ENCODE measurements around the gene TMEM97. TPM values are rescaled to one million over a fixed set of nuclear protein-coding genes. Genes with fewer than 3 reads are reported as not detected.
"Not testable (repeated sequence)": the region's sequence is repeated elsewhere in the genome, so short reads cannot be mapped to it uniquely, and the experiment has no call there.

Gene TMEM97
- total and polyA plus RNA-seq, 4 donors, result 23.5 to 62.6 (median 38.8) TPM

GRCh38 chr17:28285965-28286364 lies 33.0 kb upstream of the TMEM97 start:
- no peaks in the 10 kb centered on the region for H3K9me3 ChIP-seq (ENCODE audit: control insufficient read depth in 4 of 4, insufficient read depth in 3 of 4, low read length in 3 of 4)
- H3K9ac ChIP-seq (ENCODE audit: insufficient read depth in 1 of 2, low read length in 2 of 2), result no peak overlapping the region
- no peak overlapping the region for H3K27ac ChIP-seq (ENCODE audit: low read depth in 1 of 2, low read length in 1 of 2)
- H3K4me1 ChIP-seq (ENCODE audit: control insufficient read depth in 5 of 5, insufficient read depth in 5 of 5, low read length in 5 of 5), result no peaks in the 10 kb centered on the region
- TF ChIP-seq CTCF (IDR thresholded peaks at IDR 0.05; ENCODE audit: control extremely low read depth, extremely low read depth), result no peak
- no peaks in the 10 kb centered on the region for H3K36me3 ChIP-seq (ENCODE audit: control insufficient read depth in 4 of 4, insufficient read depth in 4 of 4, low read length in 4 of 4)
- 50 to 70% methylated on average over 2 of the region's 2 CpGs for WGBS, 2 donors
- no peaks in the 10 kb centered on the region for H3K27me3 ChIP-seq (ENCODE audit: control insufficient read depth in 3 of 3, insufficient read depth in 3 of 3, low read length in 2 of 3)
- no peak overlapping the region for H3K4me3 ChIP-seq
- ATAC-seq (ENCODE audit: insufficient read depth, low FRiP score) (no peak), DNase-seq (no peak)

- Histone ChIP-seq H3K4me1 (ENCODE audit: control insufficient read depth in 5 of 5, insufficient read depth in 5 of 5, low read length in 5 of 5) (no peaks in the 10 kb centered on the region), H3K27ac (ENCODE audit: low read depth in 1 of 2, low read length in 1 of 2) (no peak overlapping the region), H3K9ac (ENCODE audit: insufficient read depth in 1 of 2, low read length in 2 of 2) (no peak overlapping the region), H3K36me3 (ENCODE audit: control insufficient read depth in 4 of 4, insufficient read depth in 4 of 4, low read length in 4 of 4) (no peaks in the 10 kb centered on the region), H3K9me3 (ENCODE audit: control insufficient read depth in 4 of 4, insufficient read depth in 3 of 4, low read length in 3 of 4) (no peaks in the 10 kb centered on the region), H3K27me3 (ENCODE audit: control insufficient read depth in 3 of 3, insufficient read depth in 3 of 3, low read length in 2 of 3) (no peaks in the 10 kb centered on the region), H3K4me3 (no peak overlapping the region)
- no peak for TF ChIP-seq CTCF (IDR thresholded peaks at IDR 0.05; ENCODE audit: control extremely low read depth, extremely low read depth)
- 67 to 79% methylated on average over 2 of the region's 2 CpGs for WGBS, 2 donors
- DNase-seq (no peak), ATAC-seq (ENCODE audit: insufficient read depth, low FRiP score) (no peak)
Measured at GRCh38 chr17:28290703-28291102, 28.3 kb upstream of the TMEM97 start.

- ATAC-seq (ENCODE audit: insufficient read depth, low FRiP score) (no peak), DNase-seq (no peak)
- Histone ChIP-seq H3K4me1 (ENCODE audit: control insufficient read depth in 5 of 5, insufficient read depth in 5 of 5, low read length in 5 of 5) (no peaks in the 10 kb centered on the region), H3K9ac (ENCODE audit: insufficient read depth in 1 of 2, low read length in 2 of 2) (no peak overlapping the region), H3K4me3 (no peak overlapping the region), H3K36me3 (ENCODE audit: control insufficient read depth in 4 of 4, insufficient read depth in 4 of 4, low read length in 4 of 4) (no peaks in the 10 kb centered on the region), H3K9me3 (ENCODE audit: control insufficient read depth in 4 of 4, insufficient read depth in 3 of 4, low read length in 3 of 4) (no peaks in the 10 kb centered on the region), H3K27ac (ENCODE audit: low read depth in 1 of 2, low read length in 1 of 2) (no peak overlapping the region), H3K27me3 (ENCODE audit: control insufficient read depth in 3 of 3, insufficient read depth in 3 of 3, low read length in 2 of 3) (no peaks in the 10 kb centered on the region)
- WGBS, 2 donors, result 63 to 81% methylated on average over 1 of the region's 1 CpG
- TF ChIP-seq CTCF (IDR thresholded peaks at IDR 0.05; ENCODE audit: control extremely low read depth, extremely low read depth), result no peak
Measured at GRCh38 chr17:28291780-28292330, 27.1 kb upstream of the TMEM97 start.

- H3K9ac ChIP-seq (ENCODE audit: insufficient read depth in 1 of 2, low read length in 2 of 2); H3K9me3 ChIP-seq (ENCODE audit: control insufficient read depth in 4 of 4, insufficient read depth in 3 of 4, low read length in 3 of 4); ATAC-seq (ENCODE audit: insufficient read depth, low FRiP score); H3K36me3 ChIP-seq (ENCODE audit: control insufficient read depth in 4 of 4, insufficient read depth in 4 of 4, low read length in 4 of 4); H3K27ac ChIP-seq (ENCODE audit: low read depth in 1 of 2, low read length in 1 of 2); H3K4me3 ChIP-seq; DNase-seq; H3K4me1 ChIP-seq (ENCODE audit: control insufficient read depth in 5 of 5, insufficient read depth in 5 of 5, low read length in 5 of 5); H3K27me3 ChIP-seq (ENCODE audit: control insufficient read depth in 3 of 3, insufficient read depth in 3 of 3, low read length in 2 of 3): not testable (repeated sequence)
- WGBS, 2 donors, result 86 to 89% methylated on average over 12 of the region's 12 CpGs
Measured at GRCh38 chr17:28292878-28293277, 26.1 kb upstream of the TMEM97 start.

Measured in lung (tissue), 12 donors.